Right lobe of liver (tissue), 4 donors: ENCODE measurements around the gene SCGB1D2.

ENCODE experiments used
- POLR2A ChIP-seq: fragments of 450-650 bp; IDR thresholded peaks from one replicate; pipeline ENCODE4 v1.6.1; 2017; ENCODE audit warnings: antibody characterized with exemption, mild to moderate bottlenecking
- TF ChIP-seq, protein P1 (sequence below), 4 donors: fragments of 200-600 bp in 3 of 4; fragments of 450-650 bp in 1 of 4; IDR thresholded peaks; one replicate each; pipeline versions ENCODE4 v1.5.1 to v1.8.0; 2016 to 2022; ENCODE audit warnings: antibody characterized with exemption in 4 of 4, mild to moderate bottlenecking in 2 of 4
- donor health status: DM: no; HTN: no; CAD: no.
- donor health status: DM: no; HTN: no; CAD: no.
- donor health status: DM: no; HTN: yes; CAD: no.

DNA sequence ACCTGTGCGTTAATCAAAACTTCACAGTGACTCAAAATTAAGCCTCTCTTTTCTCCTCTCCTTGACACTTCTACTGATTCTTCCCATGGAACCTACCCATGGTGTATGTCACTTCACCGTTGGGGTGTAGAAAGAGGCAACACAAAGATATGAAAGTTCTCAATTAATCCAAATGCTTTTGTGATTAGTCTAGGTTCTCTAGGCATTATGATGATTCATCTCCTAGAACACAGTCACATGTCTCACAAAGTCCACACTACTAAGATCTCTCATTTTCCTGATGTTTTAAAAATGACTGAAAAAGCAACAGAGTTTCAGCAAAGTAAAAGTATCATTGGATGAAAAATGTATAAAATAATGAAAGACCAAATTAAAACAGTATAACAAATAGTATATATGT is 14.2 kb downstream of the SCGB1D2 start:
- TF ChIP-seq, protein P1, sequence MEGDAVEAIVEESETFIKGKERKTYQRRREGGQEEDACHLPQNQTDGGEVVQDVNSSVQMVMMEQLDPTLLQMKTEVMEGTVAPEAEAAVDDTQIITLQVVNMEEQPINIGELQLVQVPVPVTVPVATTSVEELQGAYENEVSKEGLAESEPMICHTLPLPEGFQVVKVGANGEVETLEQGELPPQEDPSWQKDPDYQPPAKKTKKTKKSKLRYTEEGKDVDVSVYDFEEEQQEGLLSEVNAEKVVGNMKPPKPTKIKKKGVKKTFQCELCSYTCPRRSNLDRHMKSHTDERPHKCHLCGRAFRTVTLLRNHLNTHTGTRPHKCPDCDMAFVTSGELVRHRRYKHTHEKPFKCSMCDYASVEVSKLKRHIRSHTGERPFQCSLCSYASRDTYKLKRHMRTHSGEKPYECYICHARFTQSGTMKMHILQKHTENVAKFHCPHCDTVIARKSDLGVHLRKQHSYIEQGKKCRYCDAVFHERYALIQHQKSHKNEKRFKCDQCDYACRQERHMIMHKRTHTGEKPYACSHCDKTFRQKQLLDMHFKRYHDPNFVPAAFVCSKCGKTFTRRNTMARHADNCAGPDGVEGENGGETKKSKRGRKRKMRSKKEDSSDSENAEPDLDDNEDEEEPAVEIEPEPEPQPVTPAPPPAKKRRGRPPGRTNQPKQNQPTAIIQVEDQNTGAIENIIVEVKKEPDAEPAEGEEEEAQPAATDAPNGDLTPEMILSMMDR (IDR thresholded peaks at IDR 0.05) = no peak
- TF ChIP-seq POLR2A = no peak
